Endothelial cell of umbilical vein (primary cell): ENCODE data around the gene NR5A1. TPM values are rescaled to one million over a fixed set of nuclear protein-coding genes. Genes with fewer than 3 reads are reported as not detected.

Experiments used
- BruUV-seq: library from RNA; stranded (reverse); fragments of 400-500 nt; replicated peaks from 2 replicates; lab custom pipeline; 2021; lab: Mats Ljungman, UMichigan
- CTCF ChIA-PET: fragments of 300-600, 350-600 bp; sonication (Branson Sonifier 250); formaldehyde crosslinking; loops from one replicate; lab custom pipeline; 2021; ENCODE audit warnings: antibody characterized with exemption, inconsistent platforms; lab: Charles Lee
- POLR2A ChIA-PET: fragments of 300-600, 350-600 bp; sonication (Branson Sonifier 250); formaldehyde crosslinking; loops from one replicate; lab custom pipeline; 2021; ENCODE audit warnings: antibody characterized with exemption, inconsistent platforms; lab: Charles Lee
- DNase-seq: peaks from one replicate; pipeline ENCODE4 v3.0.0-alpha.2; 2011; ENCODE audit warnings: low read depth, low spot score
- FAIRE-seq: peaks from 2 replicates; lab custom pipeline; 2011; peaks lifted over from hg19 to GRCh38; lab: Jason Lieb, UNC
- H2AFZ ChIP-seq: 2 replicates; pipeline ENCODE4 v1.6.0; 2012; ENCODE audit warnings: low read depth, low read length, control low read depth, inconsistent platforms
- H3K27ac ChIP-seq: 2 replicates; pipeline ENCODE4 v1.5.1; 2011; ENCODE audit warnings: low read depth, mild to moderate bottlenecking, control low read depth, low read length, moderate library complexity; ENCODE audit not compliant: insufficient read depth
- H3K27me3 ChIP-seq, 2 experiments: 2 replicates each; pipeline versions ENCODE4 v1.6.0 to v1.6.1; 2011; ENCODE audit warnings: low read length in 2 of 2, mixed read lengths in 1 of 2; ENCODE audit not compliant: control insufficient read depth in 2 of 2, insufficient read depth in 2 of 2
- H3K36me3 ChIP-seq, 2 experiments: 2 replicates in 1 of 2; 3 replicates in 1 of 2; pipeline ENCODE4 v1.5.1; 2011; ENCODE audit warnings: low read length in 2 of 2, mild to moderate bottlenecking in 1 of 2, moderate library complexity in 1 of 2; ENCODE audit not compliant: control insufficient read depth in 2 of 2, insufficient read depth in 2 of 2; ENCODE audit errors: extremely low read depth in 1 of 2
- H3K4me1 ChIP-seq: 3 replicates; pipeline ENCODE4 v1.5.1; 2011; ENCODE audit warnings: mild to moderate bottlenecking, low read length; ENCODE audit not compliant: control insufficient read depth, insufficient read depth; ENCODE audit errors: extremely low read depth
- H3K4me2 ChIP-seq: 2 replicates; pipeline ENCODE4 v1.6.1; 2011; ENCODE audit warnings: low read length, control low read depth, mixed read lengths; ENCODE audit not compliant: insufficient read depth
- H3K4me3 ChIP-seq, 3 experiments: fragments of 200-600 bp in 1 of 3; sonication (generic), shearing (Covaris generic) in 1 of 3; replicated peaks in 1 of 3; 2 replicates each; pipeline ENCODE4 v1.5.1; 2011 to 2016; ENCODE audit warnings: control low read depth in 3 of 3, low read length in 3 of 3, mild to moderate bottlenecking in 2 of 3, inconsistent platforms in 1 of 3, low read depth in 1 of 3, moderate library complexity in 1 of 3; ENCODE audit not compliant: insufficient read depth in 1 of 3
- H3K79me2 ChIP-seq: 2 replicates; pipeline ENCODE4 v1.6.0; 2012; ENCODE audit warnings: low read length, inconsistent platforms; ENCODE audit not compliant: control insufficient read depth, insufficient read depth
- H3K9ac ChIP-seq: replicated peaks from 2 replicates; pipeline ENCODE3; 2011; ENCODE audit warnings: low read length, control low read depth; ENCODE audit not compliant: insufficient read depth; ENCODE audit errors: extremely low read depth
- H3K9me1 ChIP-seq: replicated peaks from 3 replicates; pipeline ENCODE4 v1.6.0; 2011; ENCODE audit warnings: mild to moderate bottlenecking, low read length; ENCODE audit not compliant: control insufficient read depth, insufficient read depth; ENCODE audit errors: extremely low read depth
- H3K9me3 ChIP-seq: replicated peaks from 2 replicates; pipeline ENCODE4 v1.5.1; 2012; ENCODE audit warnings: low read length, inconsistent platforms; ENCODE audit not compliant: control insufficient read depth, insufficient read depth
- H4K20me1 ChIP-seq: replicated peaks from 2 replicates; pipeline ENCODE3; 2011; ENCODE audit warnings: mild to moderate bottlenecking, low read length; ENCODE audit not compliant: control insufficient read depth, insufficient read depth; ENCODE audit errors: extremely low read depth
- EZH2 ChIP-seq: IDR thresholded peaks from 2 replicates; pipeline ENCODE4 v1.6.1; 2012; ENCODE audit warnings: borderline replicate concordance, low read depth, mild to moderate bottlenecking, moderate library complexity, low read length, inconsistent platforms; ENCODE audit not compliant: severe bottlenecking
- FOS ChIP-seq: IDR thresholded peaks from 2 replicates; pipeline ENCODE4 v1.6.1; 2011; ENCODE audit warnings: mild to moderate bottlenecking, low read length, moderate library complexity, borderline replicate concordance; ENCODE audit not compliant: insufficient read depth
- GATA2 ChIP-seq: IDR thresholded peaks from 2 replicates; pipeline ENCODE4 v1.7.0; 2011; ENCODE audit warnings: low read depth, mild to moderate bottlenecking, moderate library complexity, mixed read lengths, low read length; ENCODE audit not compliant: insufficient read length, insufficient read depth
- JUN ChIP-seq: IDR thresholded peaks from 2 replicates; pipeline ENCODE4 v1.6.1; 2011; ENCODE audit warnings: borderline replicate concordance, low read depth; ENCODE audit not compliant: insufficient read length, insufficient read depth
- MYC ChIP-seq: IDR thresholded peaks from one replicate; pipeline ENCODE4 v1.6.1; 2011; ENCODE audit warnings: mild to moderate bottlenecking, low read depth, low read length
- POLR2A ChIP-seq: IDR thresholded peaks from 2 replicates; pipeline ENCODE4 v1.6.1; 2012; ENCODE audit warnings: low read depth, mild to moderate bottlenecking, control low read depth, low read length
- POLR2AphosphoS5 ChIP-seq: IDR thresholded peaks from 2 replicates; pipeline ENCODE4 v1.6.1; 2012; ENCODE audit warnings: low read depth, mild to moderate bottlenecking, control low read depth, low read length, moderate library complexity; ENCODE audit not compliant: insufficient read depth
- dilution Hi-C: fragments of 300-500 bp; cut with MboI; formaldehyde crosslinking; loops from one replicate; pipeline ENCODE4 v1.15.0; 2019; ENCODE audit warnings: low sequenced_read_pairs; ENCODE audit not compliant: extremely low pct_ligation_motif_present
- intact Hi-C: fragments of 100-400 bp; cut with micrococcal nuclease; formaldehyde crosslinking; loops from one replicate; pipeline ENCODE4 v1.10.0; 2022
- polyA plus RNA-seq, 4 experiments: library from polyadenylated mRNA; depleted of rRNA in 3 of 4; stranded (reverse) in 3 of 4; unstranded in 1 of 4; fragments of >200 nt; gene quantifications; 2 replicates each; pipeline versions ENCODE4 v1.2.1 to v1.2.3, GENCODE V29; 2011 to 2012; ENCODE audit warnings: missing spikeins in 1 of 4
- total RNA-seq: library from RNA; stranded (reverse); gene quantifications from 2 replicates; pipeline ENCODE4 v1.2.3, GENCODE V29; 2021
- TF ChIP-seq, protein P1 (sequence below), 2 donors: IDR thresholded peaks; 1 replicate in 1 of 2; 2 replicates in 1 of 2; pipeline ENCODE4 v1.5.1; 2011; ENCODE audit warnings: low read length in 2 of 2, mild to moderate bottlenecking in 2 of 2, moderate library complexity in 2 of 2, control low read depth in 1 of 2, inconsistent platforms in 1 of 2, low read depth in 1 of 2; ENCODE audit not compliant: insufficient read depth in 1 of 2; ENCODE audit errors: extremely low read depth in 1 of 2
- TF ChIP-seq, protein P2 (sequence below): IDR thresholded peaks from 2 replicates; pipeline ENCODE4 v1.6.1; 2011; ENCODE audit not compliant: insufficient read depth, insufficient read length

The NR5A1 gene
- total and polyA plus RNA-seq, 2 donors (not counting 3 experiments of a cell fraction or from before 2014, with no cell fraction given) = not detected

DNA sequence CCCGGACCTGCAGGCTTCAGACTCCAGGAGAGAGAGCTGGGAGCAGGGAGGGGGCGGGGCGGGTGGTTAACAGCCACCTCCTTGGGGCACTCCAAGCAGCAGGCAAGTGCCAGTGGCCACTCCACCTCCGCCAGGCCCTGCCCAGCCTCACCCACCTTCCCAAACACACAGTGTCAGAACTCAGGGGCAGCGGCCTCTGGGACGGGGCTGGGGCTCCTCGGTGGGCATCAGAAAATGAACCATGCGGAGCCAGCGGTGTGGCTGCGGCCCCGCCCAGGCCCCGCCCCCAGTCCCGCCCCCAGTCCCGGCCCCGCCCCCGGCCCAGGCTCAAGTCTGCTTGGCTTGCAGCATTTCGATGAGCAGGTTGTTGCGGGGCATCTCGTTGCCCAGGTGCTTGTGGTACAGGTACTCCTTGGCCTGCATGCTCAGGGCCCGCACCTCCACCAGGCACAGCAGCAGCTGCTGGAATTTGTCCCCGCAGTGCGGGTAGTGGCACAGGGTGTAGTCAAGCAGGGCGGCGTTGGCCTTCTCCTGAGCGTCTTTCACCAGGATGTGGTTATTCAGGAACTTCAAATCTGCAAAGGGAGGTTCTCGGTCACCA, 24.7 kb downstream of the NR5A1 start:
- Histone ChIP-seq H3K36me3 (no peaks in the 10 kb centered on the region), H3K79me2 (no peaks in the 10 kb centered on the region), H3K4me2 (no peak overlapping the region), H3K9me1 (no peaks in the 10 kb centered on the region), H3K4me1 (no peaks in the 10 kb centered on the region), H3K4me3 (no peak overlapping the region), H2AFZ (no peak overlapping the region), H3K9me3 (no peaks in the 10 kb centered on the region), H4K20me1 (no peaks in the 10 kb centered on the region), H3K27ac (no peak overlapping the region), H3K27me3 (peaks cover 31 to 45% of the 10 kb centered on the region in 2 experiments), H3K9ac (no peak overlapping the region)
- intact Hi-C loops (no loop called here), dilution Hi-C loops (no loop called here)
- FAIRE-seq = no peak
- ChIA-PET CTCF (no interaction called here), POLR2A (no interaction called here)
- no peak for DNase-seq
- TF ChIP-seq POLR2A (no peak), POLR2AphosphoS5 (no peak), JUN (no peak), GATA2 (no peak), FOS (no peak), MYC (no peak), EZH2 (no peak)
- TF ChIP-seq, protein P1, sequence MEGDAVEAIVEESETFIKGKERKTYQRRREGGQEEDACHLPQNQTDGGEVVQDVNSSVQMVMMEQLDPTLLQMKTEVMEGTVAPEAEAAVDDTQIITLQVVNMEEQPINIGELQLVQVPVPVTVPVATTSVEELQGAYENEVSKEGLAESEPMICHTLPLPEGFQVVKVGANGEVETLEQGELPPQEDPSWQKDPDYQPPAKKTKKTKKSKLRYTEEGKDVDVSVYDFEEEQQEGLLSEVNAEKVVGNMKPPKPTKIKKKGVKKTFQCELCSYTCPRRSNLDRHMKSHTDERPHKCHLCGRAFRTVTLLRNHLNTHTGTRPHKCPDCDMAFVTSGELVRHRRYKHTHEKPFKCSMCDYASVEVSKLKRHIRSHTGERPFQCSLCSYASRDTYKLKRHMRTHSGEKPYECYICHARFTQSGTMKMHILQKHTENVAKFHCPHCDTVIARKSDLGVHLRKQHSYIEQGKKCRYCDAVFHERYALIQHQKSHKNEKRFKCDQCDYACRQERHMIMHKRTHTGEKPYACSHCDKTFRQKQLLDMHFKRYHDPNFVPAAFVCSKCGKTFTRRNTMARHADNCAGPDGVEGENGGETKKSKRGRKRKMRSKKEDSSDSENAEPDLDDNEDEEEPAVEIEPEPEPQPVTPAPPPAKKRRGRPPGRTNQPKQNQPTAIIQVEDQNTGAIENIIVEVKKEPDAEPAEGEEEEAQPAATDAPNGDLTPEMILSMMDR (IDR thresholded peaks at IDR 0.05; ENCODE audit: extremely low read depth in 1 of 2, insufficient read depth in 1 of 2, low read depth in 1 of 2, low read length in 2 of 2) = no peak
- TF ChIP-seq, protein P2, sequence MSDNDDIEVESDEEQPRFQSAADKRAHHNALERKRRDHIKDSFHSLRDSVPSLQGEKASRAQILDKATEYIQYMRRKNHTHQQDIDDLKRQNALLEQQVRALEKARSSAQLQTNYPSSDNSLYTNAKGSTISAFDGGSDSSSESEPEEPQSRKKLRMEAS = no peak
- no TSS peak for BruUV-seq
